T-helper 9 cell (primary cell): ENCODE data around the gene AAK1.
"Not testable (repeated sequence)": the region's sequence is repeated elsewhere in the genome, so short reads cannot be mapped to it uniquely, and the experiment has no call there.

Source experiments
- DNase-seq: peaks from one replicate; pipeline ENCODE4 v3.0.0-alpha.2; 2020

Gene AAK1

GRCh38 chr2:69659349-69659748, 15.8 kb upstream of the AAK1 start:
- no peak for DNase-seq

DNA sequence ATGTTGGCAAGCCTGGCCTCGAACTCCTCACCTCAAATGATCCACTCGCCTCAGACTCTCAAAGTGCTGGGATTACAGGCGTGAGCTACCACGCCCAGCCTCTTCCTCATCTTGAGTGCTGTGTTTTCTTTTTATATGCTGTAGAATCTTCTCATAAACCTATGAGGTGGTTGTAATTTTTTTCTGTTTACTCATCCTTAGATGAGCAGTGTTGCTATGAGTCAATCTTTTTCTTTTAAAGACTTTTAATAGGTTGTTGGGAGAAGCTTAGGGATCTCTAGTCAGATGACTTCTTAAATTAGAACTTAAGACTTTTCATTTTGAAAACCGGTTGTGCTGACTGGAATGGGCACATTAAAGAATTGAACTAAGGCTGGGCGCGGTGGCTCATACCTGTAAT, 8.7 kb upstream of the AAK1 start:
- DNase-seq, result no peak

DNA sequence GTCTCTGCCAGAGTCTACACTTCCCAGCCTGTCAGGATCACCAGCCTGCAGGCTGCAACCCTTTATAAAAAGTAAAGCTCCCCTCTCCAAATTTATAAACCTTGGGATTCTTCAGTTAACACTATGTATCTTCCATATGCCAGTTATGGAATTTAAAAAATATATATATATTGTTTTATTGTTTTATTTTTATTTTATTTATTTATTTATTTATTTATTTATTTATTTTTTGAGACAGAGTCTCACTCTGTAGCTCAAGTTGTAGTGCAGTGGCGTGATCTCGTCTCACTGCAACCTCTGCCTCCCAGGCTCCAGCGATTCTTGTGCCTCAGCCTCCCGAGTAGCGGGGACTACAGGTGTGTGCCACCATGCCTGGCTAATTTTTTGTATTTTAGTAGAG, 3.7 kb upstream of the AAK1 start:
- not testable (repeated sequence) for DNase-seq

- DNase-seq, result no peak
Observed at GRCh38 chr2:69646714-69647113, 3.2 kb upstream of the AAK1 start.

- DNase-seq, result no peak
Observed at GRCh38 chr2:69645921-69646320, 2.4 kb upstream of the AAK1 start.

DNA sequence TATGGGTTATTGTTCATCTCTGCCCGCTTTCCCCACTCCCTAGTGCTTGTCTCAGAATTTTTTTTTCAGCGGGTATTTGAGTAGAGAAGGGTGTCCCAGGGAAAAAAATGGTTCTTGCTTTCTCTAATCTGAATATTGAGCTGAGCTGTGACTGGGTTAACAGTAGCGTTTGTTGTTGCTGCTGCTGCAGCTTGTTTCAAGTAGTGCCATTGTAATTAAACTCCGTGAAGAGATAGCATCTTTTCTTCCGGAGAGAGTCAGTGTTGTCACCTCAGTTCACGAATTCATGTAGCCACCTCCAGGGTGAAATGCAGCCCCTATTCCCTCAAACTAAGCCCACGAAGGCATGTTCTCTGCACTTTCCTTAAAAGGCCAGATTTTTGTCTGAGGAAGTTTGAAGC, 1.5 kb upstream of the AAK1 start:
- peak; percentile 16 for DNase-seq

- DNase-seq, result no peak
Observed at GRCh38 chr2:69644506-69644979, 1.0 kb upstream of the AAK1 start.

- peak; percentile 34 for DNase-seq
Observed at GRCh38 chr2:69642709-69643601, 584 bp downstream of the AAK1 start.

DNA sequence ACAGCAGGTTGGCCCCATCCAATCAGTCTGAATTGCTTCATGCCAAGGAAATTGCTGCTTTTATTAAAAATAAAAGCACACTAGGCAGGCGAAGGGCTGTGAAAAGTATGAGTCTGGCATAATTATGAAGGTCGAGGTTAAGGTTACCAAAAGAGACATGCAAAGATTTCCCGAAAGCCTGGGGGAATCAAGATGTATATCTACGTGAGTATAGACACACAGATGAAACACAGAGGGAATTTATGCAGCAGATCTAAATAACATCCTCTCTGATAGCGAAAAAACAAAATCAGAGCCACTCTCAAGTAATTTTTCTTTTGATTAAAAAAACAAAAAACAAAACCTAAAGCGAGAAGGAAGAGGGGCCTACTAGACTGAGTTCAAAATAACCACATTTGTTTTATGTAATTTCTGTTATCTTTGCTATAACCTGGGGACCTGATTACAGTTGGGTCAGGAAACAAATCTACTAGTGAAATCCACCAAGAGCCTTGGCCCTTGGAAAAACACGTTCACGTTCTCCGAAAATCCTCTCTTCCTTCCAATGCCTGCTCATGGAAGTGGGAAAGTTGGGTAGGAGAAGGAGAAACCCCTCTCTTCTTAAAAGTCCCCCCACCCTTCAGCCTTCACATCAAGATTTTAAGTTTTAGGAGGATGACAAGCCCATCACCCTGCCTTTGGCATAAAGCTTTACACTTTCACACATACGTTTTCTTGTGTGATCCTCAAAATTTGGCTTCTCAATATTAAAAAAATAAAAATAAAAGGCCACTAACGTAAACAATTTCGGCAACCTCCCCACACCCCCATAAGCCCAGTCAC, 1.4 kb downstream of the AAK1 start:
- DNase-seq, result no peak

DNA sequence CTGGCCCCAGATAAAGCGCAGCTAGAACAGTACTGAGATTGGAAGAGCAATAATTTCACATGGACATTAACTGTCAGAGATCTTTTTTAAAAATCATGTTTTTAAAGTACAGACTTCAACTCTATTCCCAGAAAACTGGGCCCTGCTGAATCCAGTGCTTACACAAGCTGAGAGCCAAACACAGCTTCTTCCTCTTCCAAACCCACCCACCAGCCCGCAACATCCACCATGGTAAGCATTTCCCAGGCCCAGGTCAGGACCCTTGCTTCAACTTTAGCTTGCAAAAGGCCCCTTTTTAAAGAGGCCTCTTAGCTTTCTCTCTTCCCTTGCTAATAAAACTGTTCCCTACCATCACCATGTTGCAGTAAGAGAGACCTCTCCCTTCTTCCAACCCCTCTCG, 2.1 kb downstream of the AAK1 start:
- DNase-seq, result no peak

- no peak for DNase-seq
Observed at GRCh38 chr2:69639266-69639665, 4.3 kb downstream of the AAK1 start.

GRCh38 chr2:69638630-69639029, 4.9 kb downstream of the AAK1 start:
- no peak for DNase-seq

DNA sequence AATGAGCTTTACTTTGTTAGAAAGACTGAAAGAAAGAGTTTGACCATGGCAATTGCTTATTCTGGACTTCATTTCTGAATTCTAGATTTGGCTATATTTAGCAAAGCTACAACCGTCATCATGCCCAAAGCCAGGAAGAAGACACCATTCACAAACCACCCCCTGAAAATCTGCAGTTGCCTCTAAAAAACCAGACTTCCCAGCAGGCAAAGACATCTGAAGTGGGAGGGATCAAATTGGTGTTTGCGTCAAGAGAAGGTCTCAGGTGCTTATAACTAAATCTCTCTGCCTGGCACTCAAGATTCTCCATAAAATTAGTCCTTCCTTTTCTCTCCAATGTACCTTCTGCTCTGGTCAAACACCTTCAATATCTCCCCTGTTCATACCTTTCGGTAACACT, 5.6 kb downstream of the AAK1 start:
- DNase-seq, result no peak

GRCh38 chr2:69636395-69636794, 7.1 kb downstream of the AAK1 start:
- DNase-seq, result no peak

DNA sequence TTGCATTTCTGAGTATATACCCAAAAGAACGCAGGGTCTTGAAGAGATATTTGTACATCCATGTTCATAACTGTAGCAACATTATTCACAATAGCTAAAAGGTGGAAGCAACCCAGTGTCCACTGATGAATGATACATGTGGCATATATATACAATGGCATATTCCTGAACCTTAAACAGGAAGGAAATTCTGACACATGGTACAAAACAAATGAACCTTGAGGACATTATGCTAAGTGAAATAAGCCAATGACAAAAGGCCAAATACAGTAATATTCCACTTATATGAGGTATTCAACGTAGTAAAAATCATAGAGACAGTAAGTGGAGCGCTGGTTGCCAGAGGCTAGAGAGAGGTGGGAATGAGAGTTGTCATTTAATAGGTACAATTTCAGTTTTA, 8.1 kb downstream of the AAK1 start:
- no peak for DNase-seq

DNA sequence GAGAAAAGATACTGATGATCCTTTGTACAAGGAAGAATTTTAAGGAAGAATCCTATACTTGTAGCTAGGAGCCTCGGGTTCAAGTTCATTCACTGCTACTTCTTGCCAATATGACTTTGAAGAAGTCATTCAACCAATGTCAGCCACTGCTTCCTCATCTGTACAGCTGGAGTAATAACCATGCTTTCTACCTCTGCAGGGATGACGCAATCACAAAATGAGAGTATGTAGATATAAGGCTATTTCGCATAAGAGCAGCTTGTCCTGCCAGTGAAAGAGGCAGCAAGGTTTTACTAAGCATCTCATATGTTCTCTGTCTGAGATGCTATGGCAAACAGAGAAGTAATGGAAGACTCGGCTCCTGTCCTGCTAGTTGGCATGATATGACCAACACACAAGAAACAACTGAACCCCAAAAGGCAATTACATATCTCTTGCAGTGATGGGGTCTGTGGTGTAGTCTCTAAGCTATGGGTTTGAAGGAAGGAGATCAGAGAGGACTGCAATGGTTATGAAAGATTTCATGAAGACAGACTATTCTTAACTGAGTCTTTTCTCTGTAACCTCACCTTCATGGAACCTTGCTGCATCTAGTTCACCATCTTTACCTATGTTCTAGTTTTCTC, 9.2 kb downstream of the AAK1 start:
- no peak for DNase-seq

- no peak for DNase-seq
Observed at GRCh38 chr2:69631402-69631801, 12.1 kb downstream of the AAK1 start.

GRCh38 chr2:69629921-69630608, 13.5 kb downstream of the AAK1 start:
- no peak for DNase-seq

DNA sequence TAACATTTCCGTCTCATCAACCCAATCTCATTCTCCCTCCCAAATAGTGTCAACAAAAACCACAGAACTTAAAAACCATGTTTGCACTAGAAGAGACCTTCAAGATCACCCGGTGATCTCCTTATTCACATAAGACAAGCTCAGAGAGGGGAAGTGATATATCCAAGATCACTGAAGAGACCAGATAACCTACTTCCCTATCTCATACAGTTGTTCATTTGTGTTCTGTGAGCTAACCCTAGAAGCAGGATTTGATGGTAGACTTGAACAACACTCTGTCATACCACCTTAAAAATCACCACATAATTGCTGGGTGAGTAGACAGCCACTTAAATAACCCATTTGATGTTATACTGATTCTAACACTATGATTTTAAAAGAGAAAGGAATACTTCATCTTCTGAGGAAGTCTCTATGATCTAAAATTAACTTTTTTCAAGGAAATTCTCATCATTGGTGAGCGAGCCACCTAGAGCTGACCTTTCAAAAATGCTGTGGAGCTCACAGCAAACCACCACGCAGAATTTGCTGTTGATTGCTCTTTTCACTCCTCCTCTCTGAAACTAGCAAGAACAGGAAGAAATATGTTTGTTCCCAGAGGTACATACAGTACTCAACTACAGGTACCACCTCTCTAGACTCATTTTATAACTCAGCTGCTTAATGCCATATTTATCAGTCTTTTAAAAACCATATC, 15.1 kb downstream of the AAK1 start:
- no peak for DNase-seq

DNA sequence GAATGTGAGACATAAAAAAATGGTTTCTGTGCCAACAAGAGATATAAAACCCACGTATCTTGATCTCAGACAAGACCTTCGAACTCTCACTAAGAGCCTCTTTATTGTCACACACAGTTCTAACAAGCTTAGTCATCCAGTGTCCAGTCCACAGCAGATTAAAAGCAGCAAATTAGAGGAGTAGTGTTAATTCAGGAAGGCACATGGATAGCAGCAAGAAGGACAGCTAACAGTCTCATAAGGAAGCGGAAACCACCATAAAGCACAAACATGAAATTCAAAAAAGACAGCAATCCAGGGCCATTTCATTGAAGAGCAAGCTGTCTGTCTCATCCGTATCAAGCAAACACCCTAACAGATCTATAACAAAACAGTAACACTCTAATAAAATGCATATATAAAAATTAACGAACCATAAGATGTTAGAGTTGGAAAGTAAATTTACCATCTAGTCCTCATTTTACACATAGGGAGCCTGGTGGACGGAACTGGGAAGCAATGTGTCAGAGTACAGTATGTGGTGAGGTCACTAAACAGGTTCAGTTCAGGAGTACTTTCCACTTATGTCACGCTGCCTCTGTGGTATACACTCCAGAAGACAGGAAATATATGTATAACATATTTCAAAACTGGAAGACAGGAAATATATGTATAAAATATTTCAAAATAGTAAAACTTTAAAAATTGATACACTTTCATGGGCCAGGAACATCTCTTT, 18.3 kb downstream of the AAK1 start:
- DNase-seq, result no peak

DNA sequence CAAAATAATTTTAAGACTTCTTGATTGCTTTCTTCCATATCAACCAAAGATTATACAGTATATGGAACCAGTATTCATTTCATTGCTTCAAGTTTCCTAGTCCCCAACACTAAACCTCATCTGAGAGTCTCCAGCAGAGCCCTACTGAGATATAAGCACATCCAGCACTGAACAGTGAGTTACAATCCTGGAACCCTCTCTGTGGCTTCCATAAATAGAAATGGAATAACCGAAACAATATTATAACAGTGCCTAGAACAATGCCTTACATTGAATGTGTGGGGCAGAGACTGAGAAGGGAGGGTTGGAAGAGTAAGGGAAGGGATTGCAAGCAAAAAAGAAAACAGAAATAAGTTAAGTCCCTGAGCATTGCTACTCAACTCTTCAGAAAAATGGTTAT, 18.9 kb downstream of the AAK1 start:
- DNase-seq, result no peak

DNA sequence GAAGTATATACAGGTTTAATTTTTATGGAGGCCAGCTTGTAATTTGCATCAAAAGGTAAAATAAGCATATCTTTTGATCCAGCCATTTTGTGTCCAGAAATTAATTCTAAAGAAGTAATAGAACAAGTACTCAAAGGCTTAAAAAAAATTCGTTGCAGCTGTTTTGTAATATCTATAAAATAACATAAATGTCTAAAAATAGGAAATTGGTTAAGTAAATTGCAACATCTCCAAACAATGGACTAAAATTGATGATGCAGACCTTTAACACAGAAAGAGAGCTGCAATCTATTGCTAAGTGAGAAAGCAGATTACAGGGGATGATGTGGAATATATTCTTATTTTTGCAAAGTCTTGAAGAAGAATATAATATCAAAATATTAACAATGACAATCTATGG, 19.4 kb downstream of the AAK1 start:
- DNase-seq, result no peak
